ENCODE data around the gene CEACAM8. TPM values are rescaled to one million over a fixed set of nuclear protein-coding genes. Genes with fewer than 3 reads are reported as not detected.

CEACAM8 gene
- total RNA-seq, 1 experiment from 2014 or later: not detected

DNA sequence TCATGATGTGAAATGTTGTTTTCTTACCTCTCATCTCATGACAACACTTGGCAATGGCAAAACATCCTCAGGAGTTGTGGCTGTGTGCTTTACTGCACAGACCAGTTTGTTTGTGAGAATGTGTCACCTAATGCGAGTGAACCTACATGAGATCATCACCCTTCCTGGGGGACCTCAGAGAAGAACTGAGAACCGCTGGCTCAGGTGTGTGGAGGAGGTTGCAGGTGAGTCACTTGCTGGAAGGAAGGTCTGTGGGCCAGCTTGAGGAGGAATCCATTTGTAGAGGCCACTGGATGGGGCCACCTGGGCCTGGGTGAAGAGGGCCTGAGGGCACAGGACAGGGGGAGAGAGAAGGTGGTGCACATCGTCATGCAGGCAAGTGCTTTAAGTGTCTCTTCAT is 63.4 kb downstream of the CEACAM8 start:
- H2BK12ac ChIP-seq (ENCODE audit: insufficient read length, low read depth, low read length): no peak overlapping the region
- no CpG with 5 or more reads among the region's 3 CpGs for WGBS (ENCODE audit: extremely low coverage, insufficient read length, low lambda C conversion rate)
- no peak overlapping the region for H4K5ac ChIP-seq (ENCODE audit: insufficient read length, low read depth, low read length)
- no peak overlapping the region for H2BK120ac ChIP-seq (ENCODE audit: low read depth, low read length, poor library complexity, severe bottlenecking)
- H3K9ac ChIP-seq (ENCODE audit: extremely low read depth, insufficient read length, low read length): no peak overlapping the region
- DNase-seq: no peak
- H3K36me3 Mint-ChIP-seq (ENCODE audit: insufficient read depth in 1 of 3, low read depth in 3 of 3): no peaks in the 10 kb centered on the region; a peak in 1 of 7 replicates
- H2BK20ac ChIP-seq (ENCODE audit: low read depth, low read length, poor library complexity, severe bottlenecking): no peak overlapping the region
- no peaks in the 10 kb centered on the region for H3K9me3 ChIP-seq (ENCODE audit: control insufficient read depth, low read depth, low read length)
- no peak overlapping the region for H2BK5ac ChIP-seq (ENCODE audit: insufficient read length, low read length)
- H3K27ac ChIP-seq (ENCODE audit: insufficient read length, low read depth, low read length): no peak overlapping the region
- no peaks in the 10 kb centered on the region for H3K27me3 Mint-ChIP-seq (ENCODE audit: low read depth)
- no peak overlapping the region for H4K8ac ChIP-seq (replicated peaks; ENCODE audit: insufficient read length, low read depth, low read length)
- no peak overlapping the region for H4K91ac ChIP-seq (ENCODE audit: insufficient read length, low read depth, low read length)
- H3T11ph ChIP-seq (ENCODE audit: low read length): no peak overlapping the region
- H3K56ac ChIP-seq (ENCODE audit: insufficient read length, low read depth, low read length): no peak overlapping the region
- no peaks in the 10 kb centered on the region for H3K23me2 ChIP-seq (ENCODE audit: insufficient read length, low read depth, low read length, poor library complexity, severe bottlenecking)
- no peak overlapping the region for H2BK15ac ChIP-seq (ENCODE audit: low read depth, low read length)
- no peaks in the 10 kb centered on the region for H3K79me1 ChIP-seq (ENCODE audit: insufficient read depth, low read depth, low read length, poor library complexity, severe bottlenecking)
- H3K4ac ChIP-seq (ENCODE audit: low read depth, low read length): no peak overlapping the region
- H3K27me3 ChIP-seq (ENCODE audit: insufficient read depth, low read length): no peaks in the 10 kb centered on the region
- no peak overlapping the region for H2AK5ac ChIP-seq (ENCODE audit: insufficient read length, low read length)
- H3K27ac Mint-ChIP-seq: peak overlapping the region in 1 of 3 experiments; percentile 46; a peak in 1 of 7 replicates
- H2AFZ ChIP-seq (ENCODE audit: low read length): no peak overlapping the region
- H3K4me2 ChIP-seq (ENCODE audit: insufficient read depth, insufficient read length, low read length): no peak overlapping the region
- TF ChIP-seq, protein P1, sequence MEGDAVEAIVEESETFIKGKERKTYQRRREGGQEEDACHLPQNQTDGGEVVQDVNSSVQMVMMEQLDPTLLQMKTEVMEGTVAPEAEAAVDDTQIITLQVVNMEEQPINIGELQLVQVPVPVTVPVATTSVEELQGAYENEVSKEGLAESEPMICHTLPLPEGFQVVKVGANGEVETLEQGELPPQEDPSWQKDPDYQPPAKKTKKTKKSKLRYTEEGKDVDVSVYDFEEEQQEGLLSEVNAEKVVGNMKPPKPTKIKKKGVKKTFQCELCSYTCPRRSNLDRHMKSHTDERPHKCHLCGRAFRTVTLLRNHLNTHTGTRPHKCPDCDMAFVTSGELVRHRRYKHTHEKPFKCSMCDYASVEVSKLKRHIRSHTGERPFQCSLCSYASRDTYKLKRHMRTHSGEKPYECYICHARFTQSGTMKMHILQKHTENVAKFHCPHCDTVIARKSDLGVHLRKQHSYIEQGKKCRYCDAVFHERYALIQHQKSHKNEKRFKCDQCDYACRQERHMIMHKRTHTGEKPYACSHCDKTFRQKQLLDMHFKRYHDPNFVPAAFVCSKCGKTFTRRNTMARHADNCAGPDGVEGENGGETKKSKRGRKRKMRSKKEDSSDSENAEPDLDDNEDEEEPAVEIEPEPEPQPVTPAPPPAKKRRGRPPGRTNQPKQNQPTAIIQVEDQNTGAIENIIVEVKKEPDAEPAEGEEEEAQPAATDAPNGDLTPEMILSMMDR (conservative IDR thresholded peaks at IDR 0.05): no peak
- H3K23ac ChIP-seq (ENCODE audit: insufficient read length, low read depth, low read length): no peak overlapping the region
- peaks cover 32 to 38% of the 10 kb centered on the region in 2 experiments for H3K4me1 Mint-ChIP-seq
- H4K20me1 ChIP-seq (ENCODE audit: control insufficient read depth, insufficient read depth, insufficient read length): no peaks in the 10 kb centered on the region
- H3K18ac ChIP-seq (ENCODE audit: insufficient read length, low read depth, low read length): no peak overlapping the region
- H3K14ac ChIP-seq (ENCODE audit: insufficient read depth, low read length): no peak overlapping the region
- H3K79me2 ChIP-seq (ENCODE audit: insufficient read depth, low read length): no peaks in the 10 kb centered on the region
- H3K4me3 Mint-ChIP-seq: peak overlapping the region in 1 of 2 experiments; percentile 8; a peak in 1 of 5 replicates
- no peaks in the 10 kb centered on the region for H3K9me3 Mint-ChIP-seq
- peaks cover 3% of the 10 kb centered on the region; the same call in 1 of the 2 replicates for H3K4me1 ChIP-seq (ENCODE audit: insufficient read depth, low read length)

Other genes with a start within 250 kb of the CEACAM8 start
- gene CNFN, start 204.6 kb downstream of the CEACAM8 start, total RNA-seq (2021): 7.1 and 8.8 TPM in 2 replicates
- 5.7 and 6.3 TPM in 2 replicates for gene LIPE, start 167.5 kb downstream of the CEACAM8 start, total RNA-seq (2021)
- gene CXCL17, start 152.0 kb downstream of the CEACAM8 start, total RNA-seq (2021): not detected in 2 replicates
- 0.94 and 1.5 TPM in 2 replicates for gene CEACAM1, start 66.4 kb downstream of the CEACAM8 start, total RNA-seq (2021)
- not detected in 2 replicates for gene PSG3, start 145.6 kb upstream of the CEACAM8 start, total RNA-seq (2021)
- not detected in 2 replicates for gene PSG8, start 170.8 kb upstream of the CEACAM8 start, total RNA-seq (2021)

Data from H9 (cell line).